Endothelial cell of umbilical vein (primary cell): ENCODE results near the gene GUCY1A1. TPM values are rescaled to one million over a fixed set of nuclear protein-coding genes. Genes with fewer than 3 reads are reported as not detected.

Experiments
- BruUV-seq: library from RNA; stranded (reverse); fragments of 400-500 nt; replicated peaks from 2 replicates; lab custom pipeline; 2021; lab: Mats Ljungman, UMichigan
- CTCF ChIA-PET: fragments of 300-600, 350-600 bp; sonication (Branson Sonifier 250); formaldehyde crosslinking; loops from one replicate; lab custom pipeline; 2021; ENCODE audit warnings: antibody characterized with exemption, inconsistent platforms; lab: Charles Lee
- POLR2A ChIA-PET: fragments of 300-600, 350-600 bp; sonication (Branson Sonifier 250); formaldehyde crosslinking; loops from one replicate; lab custom pipeline; 2021; ENCODE audit warnings: antibody characterized with exemption, inconsistent platforms; lab: Charles Lee
- DNase-seq: peaks from one replicate; pipeline ENCODE4 v3.0.0-alpha.2; 2011; ENCODE audit warnings: low read depth, low spot score
- FAIRE-seq: peaks from 2 replicates; lab custom pipeline; 2011; peaks lifted over from hg19 to GRCh38; lab: Jason Lieb, UNC
- H2AFZ ChIP-seq: 2 replicates; pipeline ENCODE4 v1.6.0; 2012; ENCODE audit warnings: low read depth, low read length, control low read depth, inconsistent platforms
- H3K27ac ChIP-seq: 2 replicates; pipeline ENCODE4 v1.5.1; 2011; ENCODE audit warnings: low read depth, mild to moderate bottlenecking, control low read depth, low read length, moderate library complexity; ENCODE audit not compliant: insufficient read depth
- H3K27me3 ChIP-seq, 2 experiments: 2 replicates each; pipeline versions ENCODE4 v1.6.0 to v1.6.1; 2011; ENCODE audit warnings: low read length in 2 of 2, mixed read lengths in 1 of 2; ENCODE audit not compliant: control insufficient read depth in 2 of 2, insufficient read depth in 2 of 2
- H3K36me3 ChIP-seq, 2 experiments: 2 replicates in 1 of 2; 3 replicates in 1 of 2; pipeline ENCODE4 v1.5.1; 2011; ENCODE audit warnings: low read length in 2 of 2, mild to moderate bottlenecking in 1 of 2, moderate library complexity in 1 of 2; ENCODE audit not compliant: control insufficient read depth in 2 of 2, insufficient read depth in 2 of 2; ENCODE audit errors: extremely low read depth in 1 of 2
- H3K4me1 ChIP-seq: 3 replicates; pipeline ENCODE4 v1.5.1; 2011; ENCODE audit warnings: mild to moderate bottlenecking, low read length; ENCODE audit not compliant: control insufficient read depth, insufficient read depth; ENCODE audit errors: extremely low read depth
- H3K4me2 ChIP-seq: 2 replicates; pipeline ENCODE4 v1.6.1; 2011; ENCODE audit warnings: low read length, control low read depth, mixed read lengths; ENCODE audit not compliant: insufficient read depth
- H3K4me3 ChIP-seq, 3 experiments: fragments of 200-600 bp in 1 of 3; sonication (generic), shearing (Covaris generic) in 1 of 3; replicated peaks in 1 of 3; 2 replicates each; pipeline ENCODE4 v1.5.1; 2011 to 2016; ENCODE audit warnings: control low read depth in 3 of 3, low read length in 3 of 3, mild to moderate bottlenecking in 2 of 3, inconsistent platforms in 1 of 3, low read depth in 1 of 3, moderate library complexity in 1 of 3; ENCODE audit not compliant: insufficient read depth in 1 of 3
- H3K79me2 ChIP-seq: 2 replicates; pipeline ENCODE4 v1.6.0; 2012; ENCODE audit warnings: low read length, inconsistent platforms; ENCODE audit not compliant: control insufficient read depth, insufficient read depth
- H3K9ac ChIP-seq: replicated peaks from 2 replicates; pipeline ENCODE3; 2011; ENCODE audit warnings: low read length, control low read depth; ENCODE audit not compliant: insufficient read depth; ENCODE audit errors: extremely low read depth
- H3K9me1 ChIP-seq: replicated peaks from 3 replicates; pipeline ENCODE4 v1.6.0; 2011; ENCODE audit warnings: mild to moderate bottlenecking, low read length; ENCODE audit not compliant: control insufficient read depth, insufficient read depth; ENCODE audit errors: extremely low read depth
- H3K9me3 ChIP-seq: replicated peaks from 2 replicates; pipeline ENCODE4 v1.5.1; 2012; ENCODE audit warnings: low read length, inconsistent platforms; ENCODE audit not compliant: control insufficient read depth, insufficient read depth
- H4K20me1 ChIP-seq: replicated peaks from 2 replicates; pipeline ENCODE3; 2011; ENCODE audit warnings: mild to moderate bottlenecking, low read length; ENCODE audit not compliant: control insufficient read depth, insufficient read depth; ENCODE audit errors: extremely low read depth
- EZH2 ChIP-seq: IDR thresholded peaks from 2 replicates; pipeline ENCODE4 v1.6.1; 2012; ENCODE audit warnings: borderline replicate concordance, low read depth, mild to moderate bottlenecking, moderate library complexity, low read length, inconsistent platforms; ENCODE audit not compliant: severe bottlenecking
- FOS ChIP-seq: IDR thresholded peaks from 2 replicates; pipeline ENCODE4 v1.6.1; 2011; ENCODE audit warnings: mild to moderate bottlenecking, low read length, moderate library complexity, borderline replicate concordance; ENCODE audit not compliant: insufficient read depth
- GATA2 ChIP-seq: IDR thresholded peaks from 2 replicates; pipeline ENCODE4 v1.7.0; 2011; ENCODE audit warnings: low read depth, mild to moderate bottlenecking, moderate library complexity, mixed read lengths, low read length; ENCODE audit not compliant: insufficient read length, insufficient read depth
- JUN ChIP-seq: IDR thresholded peaks from 2 replicates; pipeline ENCODE4 v1.6.1; 2011; ENCODE audit warnings: borderline replicate concordance, low read depth; ENCODE audit not compliant: insufficient read length, insufficient read depth
- MYC ChIP-seq: IDR thresholded peaks from one replicate; pipeline ENCODE4 v1.6.1; 2011; ENCODE audit warnings: mild to moderate bottlenecking, low read depth, low read length
- POLR2A ChIP-seq: IDR thresholded peaks from 2 replicates; pipeline ENCODE4 v1.6.1; 2012; ENCODE audit warnings: low read depth, mild to moderate bottlenecking, control low read depth, low read length
- POLR2AphosphoS5 ChIP-seq: IDR thresholded peaks from 2 replicates; pipeline ENCODE4 v1.6.1; 2012; ENCODE audit warnings: low read depth, mild to moderate bottlenecking, control low read depth, low read length, moderate library complexity; ENCODE audit not compliant: insufficient read depth
- dilution Hi-C: fragments of 300-500 bp; cut with MboI; formaldehyde crosslinking; loops from one replicate; pipeline ENCODE4 v1.15.0; 2019; ENCODE audit warnings: low sequenced_read_pairs; ENCODE audit not compliant: extremely low pct_ligation_motif_present
- intact Hi-C: fragments of 100-400 bp; cut with micrococcal nuclease; formaldehyde crosslinking; loops from one replicate; pipeline ENCODE4 v1.10.0; 2022
- polyA plus RNA-seq, 4 experiments: library from polyadenylated mRNA; depleted of rRNA in 3 of 4; stranded (reverse) in 3 of 4; unstranded in 1 of 4; fragments of >200 nt; gene quantifications; 2 replicates each; pipeline versions ENCODE4 v1.2.1 to v1.2.3, GENCODE V29; 2011 to 2012; ENCODE audit warnings: missing spikeins in 1 of 4
- total RNA-seq: library from RNA; stranded (reverse); gene quantifications from 2 replicates; pipeline ENCODE4 v1.2.3, GENCODE V29; 2021
- TF ChIP-seq, protein P1 (sequence below): IDR thresholded peaks from 2 replicates; pipeline ENCODE4 v1.6.1; 2011; ENCODE audit not compliant: insufficient read depth, insufficient read length
- TF ChIP-seq, protein P2 (sequence below), 2 donors: IDR thresholded peaks; 1 replicate in 1 of 2; 2 replicates in 1 of 2; pipeline ENCODE4 v1.5.1; 2011; ENCODE audit warnings: low read length in 2 of 2, mild to moderate bottlenecking in 2 of 2, moderate library complexity in 2 of 2, control low read depth in 1 of 2, inconsistent platforms in 1 of 2, low read depth in 1 of 2; ENCODE audit not compliant: insufficient read depth in 1 of 2; ENCODE audit errors: extremely low read depth in 1 of 2

The GUCY1A1 gene
- total and polyA plus RNA-seq, 2 donors (not counting 3 experiments of a cell fraction or from before 2014, with no cell fraction given), result 1.3 to 4.4 TPM

DNA sequence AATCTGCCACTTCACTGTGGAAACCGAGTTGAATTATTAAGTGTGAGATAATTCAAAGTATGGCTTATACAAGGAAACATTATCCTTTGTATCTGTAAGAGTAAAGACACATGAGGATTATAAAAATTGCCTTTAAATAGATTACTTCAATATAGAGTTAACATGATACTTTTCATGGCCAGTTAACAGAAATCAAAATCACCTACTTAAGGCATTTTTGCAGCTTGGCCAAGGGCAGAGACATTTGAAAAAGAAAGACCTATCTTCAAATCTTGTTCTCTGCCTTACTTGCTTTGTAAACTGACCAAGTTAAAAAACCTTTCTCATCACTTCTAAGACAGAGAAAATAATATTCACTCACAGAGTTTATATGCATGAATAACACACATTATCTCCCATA, 47.3 kb downstream of the GUCY1A1 start:
- H3K27ac ChIP-seq, result no peak overlapping the region
- H3K4me1 ChIP-seq, result no peaks in the 10 kb centered on the region
- no peak overlapping the region for H3K9ac ChIP-seq
- no peak overlapping the region for H2AFZ ChIP-seq
- ChIA-PET POLR2A (no interaction called here), CTCF (no interaction called here)
- H3K27me3 ChIP-seq, result no peaks in the 10 kb centered on the region
- FAIRE-seq, result no peak
- BruUV-seq, result no TSS peak
- no peak for DNase-seq
- intact Hi-C loops, result no loop called here
- H3K36me3 ChIP-seq, result no peaks in the 10 kb centered on the region
- H3K9me3 ChIP-seq, result no peaks in the 10 kb centered on the region
- TF ChIP-seq EZH2, result no peak
- no peak for TF ChIP-seq MYC
- TF ChIP-seq, protein P1, sequence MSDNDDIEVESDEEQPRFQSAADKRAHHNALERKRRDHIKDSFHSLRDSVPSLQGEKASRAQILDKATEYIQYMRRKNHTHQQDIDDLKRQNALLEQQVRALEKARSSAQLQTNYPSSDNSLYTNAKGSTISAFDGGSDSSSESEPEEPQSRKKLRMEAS, result no peak
- TF ChIP-seq JUN, result no peak
- TF ChIP-seq POLR2AphosphoS5, result no peak
- TF ChIP-seq GATA2, result no peak
- TF ChIP-seq, protein P2, sequence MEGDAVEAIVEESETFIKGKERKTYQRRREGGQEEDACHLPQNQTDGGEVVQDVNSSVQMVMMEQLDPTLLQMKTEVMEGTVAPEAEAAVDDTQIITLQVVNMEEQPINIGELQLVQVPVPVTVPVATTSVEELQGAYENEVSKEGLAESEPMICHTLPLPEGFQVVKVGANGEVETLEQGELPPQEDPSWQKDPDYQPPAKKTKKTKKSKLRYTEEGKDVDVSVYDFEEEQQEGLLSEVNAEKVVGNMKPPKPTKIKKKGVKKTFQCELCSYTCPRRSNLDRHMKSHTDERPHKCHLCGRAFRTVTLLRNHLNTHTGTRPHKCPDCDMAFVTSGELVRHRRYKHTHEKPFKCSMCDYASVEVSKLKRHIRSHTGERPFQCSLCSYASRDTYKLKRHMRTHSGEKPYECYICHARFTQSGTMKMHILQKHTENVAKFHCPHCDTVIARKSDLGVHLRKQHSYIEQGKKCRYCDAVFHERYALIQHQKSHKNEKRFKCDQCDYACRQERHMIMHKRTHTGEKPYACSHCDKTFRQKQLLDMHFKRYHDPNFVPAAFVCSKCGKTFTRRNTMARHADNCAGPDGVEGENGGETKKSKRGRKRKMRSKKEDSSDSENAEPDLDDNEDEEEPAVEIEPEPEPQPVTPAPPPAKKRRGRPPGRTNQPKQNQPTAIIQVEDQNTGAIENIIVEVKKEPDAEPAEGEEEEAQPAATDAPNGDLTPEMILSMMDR (IDR thresholded peaks at IDR 0.05; ENCODE audit: extremely low read depth in 1 of 2, insufficient read depth in 1 of 2, low read depth in 1 of 2, low read length in 2 of 2), result no peak
- TF ChIP-seq FOS, result no peak
- no peak for TF ChIP-seq POLR2A
- no peak overlapping the region for H3K4me3 ChIP-seq
- dilution Hi-C loops, result no loop called here
- H3K9me1 ChIP-seq, result no peaks in the 10 kb centered on the region
- no peaks in the 10 kb centered on the region for H4K20me1 ChIP-seq
- no peaks in the 10 kb centered on the region for H3K79me2 ChIP-seq
- H3K4me2 ChIP-seq, result no peak overlapping the region
